ENCODE results near the gene C2orf92.

C2orf92 gene

DNA sequence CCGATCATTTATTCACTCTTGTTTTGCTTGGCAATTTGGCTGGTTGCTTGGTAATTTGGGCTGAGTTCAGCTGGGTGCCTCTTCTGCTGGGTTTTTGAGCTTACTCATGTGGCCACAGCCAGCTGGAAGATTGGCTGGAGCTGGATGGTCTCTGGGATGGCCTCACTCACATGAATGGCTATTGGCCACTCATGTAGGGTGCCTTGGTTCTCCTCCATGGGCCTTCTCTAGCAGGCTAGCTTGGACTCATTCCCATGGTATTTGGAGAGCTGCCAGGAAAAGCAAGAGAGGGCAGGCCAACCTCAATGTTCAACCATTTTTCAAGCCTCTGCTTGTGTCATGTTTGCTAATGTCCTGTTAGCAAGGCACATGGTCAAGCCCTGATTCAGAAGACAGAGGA, 60.7 kb downstream of the C2orf92 start:
- DNase-seq (ENCODE audit: low read depth, low spot score): peak; percentile 44

DNA sequence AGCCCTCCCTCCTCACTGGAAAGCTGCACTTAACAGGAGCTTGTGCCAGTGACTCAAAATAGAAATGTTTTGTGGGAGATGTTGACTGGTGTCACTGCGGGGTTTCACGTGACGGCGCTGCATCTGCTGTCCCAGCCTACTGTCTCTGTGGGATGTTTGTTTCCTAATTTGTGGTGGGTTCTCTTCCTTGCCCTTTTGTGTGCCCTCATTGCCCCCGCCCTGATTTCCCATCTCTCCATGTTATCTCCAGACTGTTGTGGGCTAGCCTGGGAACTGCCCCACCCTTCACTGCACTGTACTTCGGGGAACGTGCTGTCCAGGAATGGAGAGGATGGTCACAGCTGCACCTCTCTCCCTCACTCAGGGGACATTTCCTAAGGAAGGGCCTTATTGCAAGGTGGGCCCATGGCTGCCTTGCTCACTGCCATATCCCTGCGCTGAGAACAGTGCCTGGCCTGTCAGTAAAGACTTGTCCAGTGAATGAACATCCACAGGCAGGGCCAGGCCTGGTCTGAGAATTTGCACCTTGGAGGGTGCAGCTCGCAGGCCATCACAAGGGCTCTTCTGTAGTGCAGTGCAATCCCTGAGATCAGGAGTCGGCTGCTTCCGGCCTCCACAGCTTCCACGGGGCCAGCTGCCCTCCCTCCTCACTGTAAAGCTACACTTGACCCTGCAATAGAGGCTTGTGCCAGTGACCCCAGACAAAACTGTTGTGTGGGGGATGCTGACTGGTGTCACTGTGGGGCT, 61.9 kb downstream of the C2orf92 start:
- no peak for DNase-seq (ENCODE audit: low read depth, low spot score)

GRCh38 chr2:97732436-97733340, 63.2 kb downstream of the C2orf92 start:
- DNase-seq (ENCODE audit: low read depth, low spot score): no peak

DNA sequence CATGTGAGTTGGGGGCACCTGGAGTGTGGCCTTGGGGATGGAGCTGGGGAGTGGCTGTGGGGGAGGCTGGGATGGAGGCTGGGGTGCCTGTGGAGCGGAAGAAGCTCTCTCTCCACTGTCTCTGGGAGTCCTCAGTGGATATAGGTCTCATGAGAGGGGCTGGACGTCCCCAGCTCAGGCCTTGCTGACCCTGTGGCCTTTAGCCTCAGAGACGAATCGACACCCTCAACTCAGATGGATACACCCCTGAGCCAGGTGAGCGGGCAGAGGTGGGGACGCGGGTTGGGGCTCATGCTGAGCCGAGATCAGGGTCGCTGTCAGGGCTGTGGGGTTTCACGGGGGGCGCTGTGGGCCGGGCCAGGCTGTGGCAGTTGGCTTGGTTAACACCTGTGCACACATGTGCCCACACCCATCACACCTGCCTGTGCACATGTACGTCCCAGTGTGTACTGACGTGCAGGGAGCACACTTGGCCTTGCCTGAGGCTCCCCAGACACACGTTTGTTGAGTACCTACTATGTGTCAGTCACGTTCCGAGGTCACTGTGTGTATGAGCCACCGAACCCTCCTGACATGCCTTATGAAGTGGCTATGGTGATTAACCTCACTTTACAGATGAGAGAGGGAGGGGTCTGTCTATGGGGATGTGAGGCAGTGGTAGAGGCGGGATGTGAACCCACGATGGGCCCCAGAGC, 64.0 kb downstream of the C2orf92 start:
- no peak for DNase-seq (ENCODE audit: low read depth, low spot score)

GRCh38 chr2:97734061-97735051, 64.8 kb downstream of the C2orf92 start:
- DNase-seq (ENCODE audit: low read depth, low spot score): no peak

- DNase-seq (ENCODE audit: low read depth, low spot score): no peak
Measured at GRCh38 chr2:97735161-97735561, 65.6 kb downstream of the C2orf92 start.

- no peak for DNase-seq (ENCODE audit: low read depth, low spot score)
Measured at GRCh38 chr2:97736185-97736584, 66.7 kb downstream of the C2orf92 start.

DNA sequence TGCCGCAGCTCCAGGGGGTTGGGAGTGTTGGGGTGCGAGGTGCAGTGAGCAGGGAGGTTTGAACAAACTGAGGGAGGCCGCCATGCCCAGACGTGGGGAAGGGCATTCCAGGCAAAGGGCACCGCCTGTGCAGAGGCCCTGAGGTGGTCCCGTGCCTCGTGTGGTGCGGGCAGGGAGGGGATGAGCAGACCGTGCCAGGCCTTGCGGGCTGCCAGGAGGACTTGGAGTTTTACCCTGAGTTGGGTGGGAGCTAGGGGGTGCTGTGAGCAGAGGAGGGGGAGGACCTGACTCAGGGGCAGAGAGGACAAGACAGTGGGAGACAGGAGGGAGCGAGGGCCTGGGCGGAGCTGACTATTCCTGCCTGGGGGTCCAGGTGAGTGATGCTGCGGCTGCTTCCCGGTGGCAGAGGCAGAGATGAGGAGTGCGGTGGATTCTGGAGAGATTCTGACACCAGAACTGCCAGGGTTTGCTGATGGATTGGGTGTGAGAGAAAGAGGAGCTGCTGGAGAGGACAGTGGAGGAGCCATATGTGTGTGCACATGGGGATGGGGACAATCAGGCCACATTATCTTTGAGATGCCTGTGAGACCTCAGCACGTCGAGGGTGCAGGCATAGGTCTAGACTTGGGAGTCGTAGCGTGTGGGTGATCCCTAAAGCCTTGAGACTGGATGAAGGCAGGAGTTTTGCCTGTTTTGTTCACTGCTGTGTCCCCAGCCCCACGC, 67.3 kb downstream of the C2orf92 start:
- DNase-seq (ENCODE audit: low read depth, low spot score): no peak

DNA sequence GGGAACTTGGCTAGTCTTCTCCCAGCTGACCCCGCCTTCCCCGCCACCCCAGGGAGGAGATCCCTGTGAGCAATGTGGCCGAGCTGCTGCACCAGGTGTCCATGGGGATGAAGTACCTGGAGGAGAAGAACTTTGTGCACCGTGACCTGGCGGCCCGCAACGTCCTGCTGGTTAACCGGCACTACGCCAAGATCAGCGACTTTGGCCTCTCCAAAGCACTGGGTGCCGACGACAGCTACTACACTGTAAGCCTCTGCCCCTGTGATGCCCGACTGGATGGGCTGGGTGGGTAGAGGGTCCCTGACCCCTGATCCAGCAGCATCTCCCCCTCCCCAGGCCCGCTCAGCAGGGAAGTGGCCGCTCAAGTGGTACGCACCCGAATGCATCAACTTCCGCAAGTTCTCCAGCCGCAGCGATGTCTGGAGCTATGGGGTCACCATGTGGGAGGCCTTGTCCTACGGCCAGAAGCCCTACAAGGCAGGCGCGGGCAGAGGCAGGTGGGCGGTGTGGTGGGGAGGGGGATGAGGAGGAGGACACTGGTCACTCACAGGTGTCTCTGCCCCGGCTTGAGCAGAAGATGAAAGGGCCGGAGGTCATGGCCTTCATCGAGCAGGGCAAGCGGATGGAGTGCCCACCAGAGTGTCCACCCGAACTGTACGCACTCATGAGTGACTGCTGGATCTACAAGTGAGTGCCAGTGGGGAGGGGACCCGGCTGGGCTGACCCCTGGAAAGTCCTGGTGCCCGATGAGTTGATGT, 68.1 kb downstream of the C2orf92 start:
- no peak for DNase-seq (ENCODE audit: low read depth, low spot score)

GRCh38 chr2:97738179-97739019, 68.9 kb downstream of the C2orf92 start:
- DNase-seq (ENCODE audit: low read depth, low spot score): no peak

DNA sequence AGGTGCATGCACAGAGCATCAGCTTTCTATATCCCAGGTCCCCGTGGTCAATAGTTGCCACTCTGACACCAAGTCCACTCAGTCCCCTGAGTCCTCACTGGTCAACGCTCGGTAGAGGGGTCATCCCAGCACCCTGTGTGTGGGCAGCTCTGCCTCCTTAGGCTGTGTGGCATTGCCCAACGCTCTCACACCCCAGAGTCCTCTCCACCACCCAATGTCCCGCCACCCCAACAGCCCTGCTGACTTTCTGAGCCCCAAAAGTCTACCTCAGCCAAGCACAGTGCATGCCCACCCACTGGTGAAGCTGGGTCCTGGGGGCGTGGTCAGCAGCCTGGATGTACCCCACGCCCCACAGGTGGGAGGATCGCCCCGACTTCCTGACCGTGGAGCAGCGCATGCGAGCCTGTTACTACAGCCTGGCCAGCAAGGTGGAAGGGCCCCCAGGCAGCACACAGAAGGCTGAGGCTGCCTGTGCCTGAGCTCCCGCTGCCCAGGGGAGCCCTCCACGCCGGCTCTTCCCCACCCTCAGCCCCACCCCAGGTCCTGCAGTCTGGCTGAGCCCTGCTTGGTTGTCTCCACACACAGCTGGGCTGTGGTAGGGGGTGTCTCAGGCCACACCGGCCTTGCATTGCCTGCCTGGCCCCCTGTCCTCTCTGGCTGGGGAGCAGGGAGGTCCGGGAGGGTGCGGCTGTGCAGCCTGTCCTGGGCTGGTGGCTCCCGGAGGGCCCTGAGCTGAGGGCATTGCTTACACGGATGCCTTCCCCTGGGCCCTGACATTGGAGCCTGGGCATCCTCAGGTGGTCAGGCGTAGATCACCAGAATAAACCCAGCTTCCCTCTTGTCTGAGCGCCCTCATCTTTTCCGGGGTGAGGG, 69.7 kb downstream of the C2orf92 start:
- no peak for DNase-seq (ENCODE audit: low read depth, low spot score)

DNA sequence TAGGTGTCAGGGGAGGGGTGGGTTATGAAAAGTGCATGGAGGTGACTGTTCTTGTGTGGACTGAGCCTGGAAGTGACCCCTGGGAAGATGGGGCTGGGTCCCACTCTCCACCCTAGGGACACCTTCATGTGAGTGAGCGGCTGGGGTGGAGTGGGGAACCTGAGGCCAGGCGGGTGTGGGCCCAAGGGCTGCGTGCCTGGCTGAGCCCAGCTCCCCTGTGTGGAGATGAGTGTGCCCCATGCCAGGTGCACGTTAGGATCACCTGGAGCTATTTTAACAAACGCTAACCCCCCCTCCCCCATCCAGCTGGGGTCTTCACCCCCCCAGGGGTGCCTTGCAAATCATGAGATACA, 70.4 kb downstream of the C2orf92 start:
- DNase-seq (ENCODE audit: low read depth, low spot score): no peak

GRCh38 chr2:97740590-97741182, 71.2 kb downstream of the C2orf92 start:
- peak; percentile 33 for DNase-seq (ENCODE audit: low read depth, low spot score)

DNA sequence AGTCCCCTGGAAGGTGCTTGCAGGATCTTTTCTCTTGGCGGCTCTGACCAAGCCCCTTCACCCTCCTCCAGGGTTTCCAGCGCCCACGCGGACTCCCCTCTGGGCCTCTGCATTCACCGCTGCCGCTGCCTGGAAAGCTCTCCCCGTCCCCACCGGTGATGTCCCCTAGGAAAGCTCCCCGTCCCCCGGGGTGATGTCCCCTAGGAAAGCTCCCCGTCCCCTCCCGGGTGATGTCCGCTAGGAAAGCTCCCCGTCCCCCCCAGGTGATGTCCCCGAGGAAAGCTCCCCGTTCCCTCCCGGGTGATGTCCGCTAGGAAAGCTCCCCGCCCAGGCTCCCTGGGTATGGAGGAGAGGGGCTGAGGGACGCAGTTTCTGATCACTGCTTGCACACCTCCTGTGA, 71.7 kb downstream of the C2orf92 start:
- no peak for DNase-seq (ENCODE audit: low read depth, low spot score)

- no peak for DNase-seq (ENCODE audit: low read depth, low spot score)
Measured at GRCh38 chr2:97741686-97742085, 72.2 kb downstream of the C2orf92 start.

GRCh38 chr2:97742381-97742847, 72.9 kb downstream of the C2orf92 start:
- DNase-seq (ENCODE audit: low read depth, low spot score): no peak

DNA sequence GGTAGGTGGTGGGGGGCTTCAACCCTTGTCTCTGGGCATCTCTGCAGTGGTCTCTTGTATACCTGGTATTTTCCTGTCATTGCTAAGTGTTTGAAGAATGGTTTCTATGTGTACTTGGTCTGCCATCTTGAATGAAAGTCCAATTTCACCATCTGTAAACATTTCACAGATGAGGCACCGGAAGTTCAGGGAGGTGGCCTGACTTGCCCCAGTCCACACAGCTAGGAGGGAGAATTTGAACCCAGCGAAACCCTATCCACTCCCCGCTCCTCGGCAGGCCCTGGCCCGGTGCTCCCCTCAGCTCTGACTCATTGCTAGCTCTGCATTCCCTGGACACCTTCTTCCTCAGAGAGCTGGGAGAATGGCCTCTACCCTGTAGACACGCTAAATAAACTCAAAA, 74.4 kb downstream of the C2orf92 start:
- no peak for DNase-seq (ENCODE audit: low read depth, low spot score)
